GM23248 (cell line): ENCODE data around the gene MCM9.

ENCODE experiments used
- EZH2 ChIP-seq: fragments of 200-600 bp; sonication (generic); IDR thresholded peaks from 2 replicates; pipeline ENCODE4 v1.6.1; 2018; ENCODE audit warnings: antibody characterized with exemption, mild to moderate bottlenecking; ENCODE audit not compliant: insufficient read depth, poor library complexity, severe bottlenecking
- EZH2phosphoT487 ChIP-seq: fragments of 200-600 bp; sonication (generic); IDR thresholded peaks from 2 replicates; pipeline ENCODE4 v1.6.1; 2018; ENCODE audit warnings: antibody characterized with exemption, moderate library complexity, mild to moderate bottlenecking, low read depth; ENCODE audit not compliant: insufficient read depth

DNA sequence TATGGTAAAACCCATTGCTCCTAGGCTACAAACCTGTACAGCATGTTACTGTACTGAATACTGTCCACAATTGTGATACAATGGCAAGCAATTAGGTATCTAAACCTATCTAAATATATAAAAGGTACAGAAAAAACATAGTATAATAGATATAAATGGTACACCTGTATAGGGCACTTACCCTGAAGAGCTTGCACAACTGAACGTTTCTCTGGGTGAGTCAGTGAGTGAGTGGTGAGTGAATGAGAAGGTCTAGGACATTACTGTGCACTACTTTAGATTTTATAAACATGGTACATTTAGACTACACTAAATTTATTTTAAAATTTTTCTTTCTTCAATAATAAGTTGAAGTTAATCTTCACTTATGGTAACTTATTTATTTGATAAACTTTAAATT, 163.7 kb downstream of the MCM9 start:
- TF ChIP-seq EZH2 (no peak), EZH2phosphoT487 (no peak)
